HG03103 (cell line): ENCODE results near the gene TBC1D25.
"Not testable (repeated sequence)": the region's sequence is repeated elsewhere in the genome, so short reads cannot be mapped to it uniquely, and the experiment has no call there.

Source experiments
- ATAC-seq: cut with Tn5 transposase; IDR thresholded peaks from one replicate; pipeline ENCODE4 v1.9.1; 2021; ENCODE audit warnings: low read depth; ENCODE audit not compliant: unreplicated experiment

The TBC1D25 gene

DNA sequence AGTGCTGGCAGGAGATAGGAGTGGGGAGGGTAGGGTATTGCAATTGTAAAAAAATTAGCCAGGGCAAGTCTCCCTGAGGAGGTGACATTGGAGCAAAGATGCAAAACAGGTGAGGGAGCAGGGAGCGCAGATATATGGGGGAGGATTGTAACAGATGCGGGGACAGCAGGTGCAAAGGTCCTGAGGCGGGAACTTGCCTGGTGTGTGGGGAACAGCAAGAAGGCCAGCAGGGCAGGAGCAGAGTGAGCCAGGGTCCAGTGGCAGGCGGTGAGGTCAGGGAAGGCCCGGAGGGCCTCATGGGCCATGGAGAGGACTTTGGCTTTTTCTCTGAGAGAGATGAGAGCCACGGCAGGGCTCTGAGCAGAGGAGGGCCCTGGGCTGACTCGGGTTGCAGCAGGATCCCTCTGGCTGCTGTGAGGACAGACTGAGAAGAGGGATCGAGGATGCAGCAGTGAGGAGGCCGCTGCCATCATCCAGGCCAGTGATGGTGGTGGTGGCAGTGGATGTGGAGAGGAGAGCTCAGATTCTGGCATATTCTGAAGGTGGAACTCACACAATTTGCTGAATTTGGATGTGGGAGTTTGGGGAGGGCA, 24.6 kb upstream of the TBC1D25 start:
- ATAC-seq, result no peak

DNA sequence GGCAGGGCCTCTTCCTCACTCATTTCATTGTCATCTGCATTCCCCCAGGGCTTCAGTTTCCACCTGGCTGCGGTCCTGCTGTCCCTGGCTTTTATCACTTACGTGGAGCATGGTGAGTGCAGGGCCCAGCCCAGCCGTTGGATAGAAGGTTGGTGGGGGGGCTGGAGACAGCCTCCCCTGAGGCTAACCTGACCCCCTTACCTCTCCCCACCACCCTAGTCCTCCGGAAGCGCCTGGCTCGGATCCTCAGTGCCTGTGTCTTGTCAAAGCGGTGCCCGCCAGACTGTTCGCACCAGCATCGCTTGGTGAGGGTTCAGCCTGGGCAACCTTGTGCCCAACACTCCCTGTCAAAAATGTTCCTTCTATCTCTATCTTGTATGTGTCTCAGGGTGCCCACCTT, 23.7 kb upstream of the TBC1D25 start:
- no peak for ATAC-seq

DNA sequence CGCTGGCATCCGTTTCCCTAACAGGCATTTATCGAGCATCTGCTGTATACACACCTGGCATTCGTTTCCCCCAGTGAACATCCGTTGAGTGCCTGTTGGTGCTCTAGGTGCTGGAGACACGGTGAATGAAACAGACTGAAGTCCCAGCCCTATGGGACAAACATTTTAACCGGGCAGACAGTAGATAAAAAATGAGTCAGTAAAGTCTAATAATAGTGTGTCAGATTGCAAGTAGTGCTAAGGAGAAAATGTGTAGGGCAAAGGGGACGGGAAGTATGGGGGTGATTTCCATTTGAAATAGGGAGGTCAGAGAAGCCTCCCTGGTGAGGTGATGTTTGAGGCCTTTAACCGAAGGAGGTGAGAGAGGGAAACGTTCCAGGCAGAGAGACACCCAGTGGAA, 23.2 kb upstream of the TBC1D25 start:
- no peak for ATAC-seq

DNA sequence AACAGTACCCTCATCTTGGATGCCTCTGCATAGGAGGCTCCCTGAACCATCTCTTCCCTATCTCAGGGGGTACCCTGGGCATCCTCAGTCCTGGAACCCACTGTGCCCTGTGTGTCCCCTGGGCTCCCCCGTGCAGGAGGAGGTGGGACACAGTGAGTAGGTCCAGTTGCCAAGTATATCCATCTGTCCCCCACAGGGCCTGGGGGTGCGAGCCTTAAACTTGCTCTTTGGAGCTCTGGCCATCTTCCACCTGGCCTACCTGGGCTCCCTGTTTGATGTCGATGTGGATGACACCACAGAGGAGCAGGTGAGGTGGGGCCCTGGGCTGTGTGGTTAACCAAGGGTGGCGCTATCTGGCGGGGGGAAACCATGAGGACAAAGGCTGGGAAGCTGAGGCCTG, 22.5 kb upstream of the TBC1D25 start:
- ATAC-seq, result no peak

DNA sequence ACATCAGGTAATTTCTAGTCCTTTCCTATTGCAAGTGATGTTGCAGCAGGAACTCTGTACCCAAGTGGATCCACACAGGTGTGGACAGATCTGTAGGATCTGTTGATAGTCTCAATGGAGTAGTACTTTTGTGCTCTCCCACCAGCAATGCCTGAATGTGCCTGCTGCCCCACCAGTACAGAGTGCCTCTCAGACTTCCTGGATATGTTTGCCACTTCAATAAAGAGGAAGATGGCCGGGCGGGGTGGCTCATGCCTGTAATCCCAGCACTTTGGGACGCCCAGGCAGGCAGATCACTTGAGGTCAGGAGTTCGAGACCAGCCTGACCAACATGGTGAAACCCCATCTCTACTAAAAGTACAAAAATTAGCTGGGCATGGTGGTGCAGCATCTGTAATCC, 20.0 kb upstream of the TBC1D25 start:
- not testable (repeated sequence) for ATAC-seq

DNA sequence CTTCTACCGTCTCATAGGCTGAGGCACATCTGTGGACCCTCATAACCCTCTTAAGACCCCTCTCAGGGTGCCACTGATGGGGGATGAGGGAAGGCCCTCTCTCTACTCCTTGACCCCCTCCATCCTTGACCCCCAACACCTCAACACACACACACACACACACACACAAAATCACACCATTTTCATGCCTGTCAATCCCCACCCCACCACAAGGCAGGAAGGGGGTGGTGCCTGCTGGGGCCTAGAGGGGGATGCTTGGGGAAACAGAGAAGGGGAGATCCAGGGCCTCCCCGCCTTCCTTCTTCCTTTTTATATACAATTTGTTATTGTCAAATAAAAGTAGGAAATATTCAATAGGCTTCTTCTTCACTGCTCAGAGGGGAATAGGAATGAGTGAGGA, 19.1 kb upstream of the TBC1D25 start:
- no peak for ATAC-seq

DNA sequence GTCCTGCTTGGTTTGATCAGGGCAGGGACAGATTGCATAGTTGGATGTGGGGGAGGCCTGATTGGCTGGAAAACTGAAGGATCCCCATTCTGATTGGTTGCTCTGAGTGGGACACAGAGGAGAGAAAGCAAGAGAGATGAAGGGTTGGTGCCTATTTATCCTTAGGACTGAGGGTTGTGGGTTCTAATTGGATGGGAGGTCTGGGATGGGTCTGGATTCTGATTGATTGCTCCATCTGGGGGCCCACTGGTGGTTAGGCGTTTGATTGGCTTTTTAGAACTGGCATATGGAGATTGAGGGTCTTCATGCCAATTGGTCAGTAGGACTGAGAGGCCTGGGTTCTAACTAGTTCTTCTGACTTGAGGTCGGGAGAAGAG, 18.6 kb upstream of the TBC1D25 start:
- no peak for ATAC-seq

DNA sequence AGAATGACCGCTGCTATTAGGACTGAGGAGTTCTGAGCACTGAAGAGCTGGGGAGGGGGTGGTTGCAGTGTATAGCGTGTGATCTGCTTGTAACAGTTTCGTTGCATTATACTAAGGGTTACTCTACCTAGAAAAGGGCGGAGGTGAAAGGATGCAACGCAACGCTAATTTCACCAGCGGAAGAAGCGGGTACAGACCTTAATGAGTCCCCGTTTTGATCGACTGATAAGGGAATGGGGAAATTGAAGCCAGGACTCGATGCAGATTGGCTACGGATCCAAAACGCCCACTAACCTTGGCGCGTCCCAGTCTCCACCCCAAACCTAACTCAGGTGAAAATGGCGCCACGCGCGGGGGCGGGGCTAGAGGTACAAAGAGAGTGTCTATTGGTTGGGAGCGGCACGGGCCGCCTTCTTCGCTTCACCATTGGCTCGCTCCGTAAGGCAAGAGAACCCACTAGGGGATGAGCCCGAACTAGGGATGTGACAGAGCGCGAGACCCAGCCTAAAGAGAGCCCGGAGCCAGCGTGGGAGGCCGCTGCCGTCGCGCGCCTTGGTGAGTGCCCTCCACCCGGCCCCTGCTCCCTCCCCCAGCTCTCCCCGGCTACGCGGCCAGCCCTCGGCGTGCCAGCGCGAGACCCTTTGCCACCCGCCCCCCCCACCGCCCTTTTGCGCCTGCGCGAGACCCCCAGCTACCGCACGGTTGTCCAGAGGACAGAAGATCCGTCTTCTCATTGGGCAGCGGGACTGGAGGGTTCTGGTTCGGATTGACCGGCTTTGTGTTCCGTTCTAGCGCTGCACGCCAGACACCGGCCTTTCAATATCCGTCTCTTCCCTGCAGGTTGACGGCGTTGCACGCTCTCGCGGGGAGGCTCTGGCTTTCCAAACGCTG, 17.9 kb upstream of the TBC1D25 start, which contains the start of gene EBP:
Gene EBP, plus strand, starts transcription at position 456 of the 891 bp plus-strand sequence. CDS start 1,964 bp downstream, outside the sequence.
- peak; percentile 95 for ATAC-seq

DNA sequence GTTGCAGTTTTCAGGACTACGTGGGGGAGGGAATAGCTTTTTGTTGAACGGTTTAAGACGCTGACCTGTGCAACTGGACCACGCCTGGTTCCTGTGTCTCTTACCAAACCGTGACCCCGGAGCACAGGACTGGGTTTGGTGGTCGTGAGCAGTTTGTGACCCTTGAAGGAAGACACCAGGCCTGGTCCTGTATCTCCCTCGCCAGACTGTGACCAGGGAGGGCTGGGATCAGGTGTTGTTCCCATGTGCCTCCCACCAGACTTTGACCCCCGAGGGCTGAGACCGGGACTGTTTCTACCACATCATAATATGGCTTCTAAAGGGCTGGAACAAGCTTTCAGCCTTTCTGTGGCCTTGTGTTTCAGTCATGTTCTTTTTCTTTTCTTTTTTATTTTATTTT, 17.2 kb upstream of the TBC1D25 start:
- ATAC-seq, result no peak

DNA sequence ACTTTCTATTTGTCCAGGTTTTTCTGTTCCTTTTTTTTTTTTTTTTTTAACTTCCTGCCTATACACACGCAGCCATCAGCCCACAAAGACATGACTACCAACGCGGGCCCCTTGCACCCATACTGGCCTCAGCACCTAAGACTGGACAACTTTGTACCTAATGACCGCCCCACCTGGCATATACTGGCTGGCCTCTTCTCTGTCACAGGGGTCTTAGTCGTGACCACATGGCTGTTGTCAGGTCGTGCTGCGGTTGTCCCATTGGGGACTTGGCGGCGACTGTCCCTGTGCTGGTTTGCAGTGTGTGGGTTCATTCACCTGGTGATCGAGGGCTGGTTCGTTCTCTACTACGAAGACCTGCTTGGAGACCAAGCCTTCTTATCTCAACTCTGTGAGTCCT, 15.8 kb upstream of the TBC1D25 start:
- ATAC-seq, result no peak

DNA sequence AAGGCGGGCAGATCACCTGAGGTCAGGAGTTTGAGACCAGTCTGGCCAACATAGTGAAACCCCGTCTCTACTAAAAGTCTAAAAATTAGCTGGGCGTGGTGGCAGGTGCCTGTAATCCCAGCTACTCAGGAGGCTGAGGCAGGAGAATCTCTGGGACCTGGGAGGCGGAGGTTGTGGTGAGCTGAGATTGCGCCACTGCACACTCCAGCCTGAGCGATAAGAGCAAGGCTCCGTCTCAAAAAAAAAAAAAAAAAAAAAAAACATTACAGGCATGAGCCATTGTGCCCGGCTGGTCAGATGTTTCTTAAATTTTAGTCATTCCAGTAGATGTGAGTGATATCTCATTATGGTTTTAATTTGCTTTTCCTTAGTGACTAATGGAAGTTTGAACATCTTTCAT, 13.7 kb upstream of the TBC1D25 start:
- not testable (repeated sequence) for ATAC-seq

DNA sequence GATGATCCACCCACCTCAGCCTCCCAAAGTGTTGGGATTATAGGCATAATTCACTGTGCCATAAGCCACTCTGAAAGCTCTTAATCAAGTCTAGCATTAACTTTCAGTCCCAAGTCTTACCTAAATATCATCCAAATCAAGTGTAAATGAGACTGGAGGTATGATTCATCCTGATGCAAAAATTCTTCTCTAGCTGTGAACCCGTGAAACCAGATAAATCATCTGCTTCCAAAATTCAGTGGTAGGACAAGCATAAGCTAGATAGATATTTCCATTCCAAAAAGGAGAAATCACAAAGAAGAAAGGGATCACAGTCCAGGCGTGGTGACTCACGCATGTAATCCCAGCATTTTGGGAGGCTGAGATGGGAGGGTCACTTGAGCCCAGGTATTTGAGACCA, 8.8 kb upstream of the TBC1D25 start:
- ATAC-seq, result no peak

DNA sequence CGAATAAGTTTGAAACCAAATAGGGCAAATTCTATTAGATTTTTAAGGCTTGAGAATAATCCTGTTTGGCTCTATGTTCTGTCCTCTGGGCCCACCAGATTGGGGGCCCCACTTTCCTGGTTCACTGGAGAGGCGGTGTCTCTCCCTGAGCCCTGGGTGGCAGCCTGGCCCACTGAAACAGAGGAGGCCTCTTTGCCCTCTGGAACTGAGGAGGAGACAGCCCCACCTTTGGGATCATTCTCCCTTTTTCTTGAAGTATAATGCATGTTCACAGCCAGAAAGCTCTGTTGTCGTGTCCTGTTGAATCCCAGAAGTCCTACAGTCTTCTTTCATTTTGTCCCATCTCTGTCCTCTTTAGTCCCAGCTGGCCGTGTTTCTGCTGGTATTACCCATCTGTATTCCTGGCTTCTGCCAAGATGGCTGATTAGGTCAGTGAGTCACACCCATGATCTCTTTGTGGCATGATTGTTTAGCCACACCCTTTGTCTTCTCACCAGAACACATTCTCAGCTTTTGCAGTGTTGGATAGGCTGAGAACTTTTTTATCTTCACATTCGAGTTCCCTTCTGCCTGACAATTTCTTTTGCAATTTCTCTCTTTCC, 8.1 kb upstream of the TBC1D25 start:
- no peak for ATAC-seq

DNA sequence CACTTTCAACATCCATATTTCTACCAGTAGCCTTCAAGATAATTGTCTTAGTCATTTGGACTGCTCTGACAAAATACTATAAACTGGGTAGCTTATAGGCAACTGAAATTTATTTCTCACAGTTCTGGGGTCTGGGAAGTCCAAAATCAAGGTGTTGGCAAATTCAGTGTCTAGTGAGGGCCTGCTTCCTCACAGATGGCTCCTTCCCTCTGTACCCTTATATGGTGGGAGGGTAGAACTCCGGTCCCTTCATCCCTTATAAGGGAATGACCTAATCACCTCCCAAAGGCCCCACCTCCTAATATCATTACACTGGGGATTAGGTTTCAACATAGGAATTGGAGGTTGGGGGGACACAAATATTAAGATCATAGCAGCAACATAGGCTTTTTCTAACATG, 7.4 kb upstream of the TBC1D25 start:
- no peak for ATAC-seq

DNA sequence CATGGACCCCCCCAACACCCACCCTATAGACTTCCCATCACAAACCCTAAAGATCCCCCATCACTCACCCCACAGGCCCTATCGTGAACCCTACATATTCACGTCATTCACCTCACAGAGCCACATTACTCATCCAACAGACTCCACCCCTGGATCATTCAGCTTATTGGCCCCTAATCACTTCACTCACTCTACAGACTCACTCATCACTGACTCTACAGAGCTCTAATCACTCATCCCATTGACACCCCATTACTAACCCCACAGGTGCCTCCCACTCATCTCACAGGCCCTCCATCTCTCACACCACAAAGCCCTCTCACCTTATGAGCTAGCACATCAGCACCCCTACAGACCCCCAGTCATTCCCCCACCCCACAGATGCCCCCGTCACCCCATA, 6.3 kb upstream of the TBC1D25 start:
- ATAC-seq, result no peak

DNA sequence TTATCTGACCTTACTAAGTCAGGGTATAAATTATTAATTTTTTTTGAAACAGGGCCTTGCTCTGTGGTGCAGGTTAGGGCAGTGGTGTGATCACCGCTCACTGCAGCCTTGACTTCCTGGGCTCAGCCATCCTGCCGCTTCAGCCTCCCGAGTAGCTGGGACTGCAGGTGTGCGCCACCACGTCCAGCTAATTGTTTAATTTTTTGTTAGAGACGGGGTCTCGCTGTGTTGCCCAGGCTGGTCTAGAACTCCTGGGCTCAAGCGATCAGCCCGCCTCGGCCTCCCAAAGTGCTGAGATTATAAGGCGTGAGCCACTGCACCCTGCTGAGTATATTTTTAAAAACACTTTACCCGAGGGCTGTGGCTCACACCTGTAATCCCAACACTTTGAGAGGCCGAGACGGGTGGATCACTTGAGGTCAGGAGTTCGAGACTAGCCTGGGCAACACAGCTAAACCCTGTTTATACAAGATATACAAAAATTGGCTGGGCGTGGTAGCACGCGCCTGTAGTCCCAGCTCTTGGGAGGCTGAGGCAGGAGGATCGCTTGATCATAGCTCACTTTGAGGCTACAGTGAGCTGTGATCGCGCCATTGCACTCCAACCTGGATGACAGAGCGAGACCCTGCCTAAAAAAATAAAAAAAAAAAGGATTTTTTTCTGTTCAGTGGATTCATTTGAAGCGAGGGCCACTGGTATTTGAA, 721 bp upstream of the TBC1D25 start:
- ATAC-seq, result no peak

DNA sequence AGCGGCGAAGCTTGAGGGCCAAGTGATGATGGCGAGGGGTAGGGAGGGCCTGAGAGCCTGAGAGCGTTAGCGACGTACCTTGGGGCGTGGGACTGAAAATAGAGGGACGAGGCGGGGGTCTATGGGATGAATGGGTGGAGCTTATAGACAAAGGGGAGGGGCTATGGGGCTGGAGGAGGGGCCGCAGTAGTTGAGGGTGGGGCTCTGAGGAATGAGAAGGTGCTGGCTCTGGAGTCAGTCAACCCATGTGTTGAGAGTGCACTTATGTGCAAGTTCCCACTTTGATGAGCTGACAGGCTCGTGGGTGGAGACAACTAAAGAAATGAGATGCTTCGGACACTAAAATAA, 488 bp downstream of the TBC1D25 start:
- peak; percentile 33 for ATAC-seq

DNA sequence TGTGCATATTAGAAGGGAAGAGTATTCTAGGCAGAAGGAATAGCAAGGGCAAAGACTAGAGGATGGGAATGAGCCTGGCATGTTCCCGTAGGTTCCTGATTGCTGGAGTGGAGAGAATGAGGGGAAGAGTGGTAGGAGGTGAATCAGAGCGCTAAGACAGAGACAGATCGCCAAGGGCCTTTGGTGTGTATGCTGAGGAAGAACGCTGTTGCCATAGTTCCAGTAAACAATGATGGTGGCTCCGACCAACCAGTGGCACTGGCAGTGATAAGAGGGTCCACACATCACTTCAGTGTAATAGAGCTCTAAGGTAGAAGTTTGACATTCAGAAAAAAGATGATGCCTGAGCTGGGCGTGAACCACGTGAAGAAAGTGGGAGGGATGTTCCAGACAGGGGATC, 966 bp downstream of the TBC1D25 start:
- no peak for ATAC-seq

DNA sequence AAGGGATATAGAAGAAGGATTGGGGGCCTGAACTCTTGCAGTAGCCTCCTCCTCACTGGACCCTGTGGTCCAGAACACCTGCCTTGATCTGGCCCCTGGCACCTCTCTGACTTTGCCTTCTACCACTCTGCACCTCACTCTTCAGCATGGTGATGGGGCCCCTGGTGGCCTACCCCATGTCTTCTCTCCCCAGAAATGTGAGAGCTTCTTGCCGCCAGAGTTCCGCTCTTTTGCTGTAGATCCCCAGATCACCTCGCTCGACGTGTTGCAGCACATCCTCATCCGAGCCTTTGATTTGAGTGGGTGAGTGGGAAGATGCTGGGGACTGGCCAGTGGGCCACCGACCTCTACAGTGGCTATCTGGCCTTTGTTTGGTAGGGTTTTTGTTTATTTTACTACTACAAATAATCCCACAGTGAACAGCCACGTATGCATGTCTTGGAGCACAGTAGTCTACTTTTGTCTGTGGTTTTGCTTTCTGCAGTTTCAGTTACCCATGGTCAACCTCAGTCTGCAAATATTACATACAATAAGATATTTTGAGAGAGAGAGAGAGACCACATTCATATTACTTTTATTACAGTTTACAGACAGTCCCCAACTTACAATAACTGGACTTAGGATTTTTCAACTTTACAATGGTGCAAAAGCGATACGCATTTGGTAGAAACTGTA, 1.8 kb downstream of the TBC1D25 start:
- ATAC-seq, result no peak

DNA sequence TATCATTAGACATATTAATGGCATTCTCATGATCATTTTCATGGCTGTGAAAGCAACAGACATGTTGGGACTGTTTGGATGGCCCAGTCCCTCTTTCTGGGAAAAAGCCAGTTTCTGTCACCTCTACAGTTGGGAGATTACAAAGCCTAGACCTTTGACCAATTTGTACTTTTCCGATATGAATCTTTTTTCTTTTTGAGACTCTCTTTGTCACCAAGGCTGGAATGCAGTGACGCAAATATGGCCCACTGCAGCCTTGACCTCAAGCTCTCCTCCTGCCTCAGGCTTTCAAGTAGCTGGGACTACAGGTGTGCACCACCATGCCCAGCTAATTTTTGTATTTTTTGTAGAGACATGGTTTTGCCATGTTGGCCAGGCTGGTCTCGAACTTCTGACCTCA, 9.4 kb downstream of the TBC1D25 start:
- no peak for ATAC-seq
